SK-N-SH (cell line): ENCODE measurements around the gene RNF111. TPM values are rescaled to one million over a fixed set of nuclear protein-coding genes. Genes with fewer than 3 reads are reported as not detected.

Experiments used
- CTCF ChIA-PET: fragments of 300-600, 350-600 bp; formaldehyde crosslinking; extraction: SDS; loops from one replicate; lab custom pipeline; 2021; lab: Yijun Ruan, JAX
- POLR2A ChIA-PET: fragments of 350-600 bp; sonication (Branson Sonifier 250); formaldehyde crosslinking; extraction: SDS; loops from one replicate; lab custom pipeline; 2020; ENCODE audit warnings: antibody characterized with exemption, inconsistent platforms; lab: Yijun Ruan, JAX
- DNase-seq: peaks from one replicate; pipeline ENCODE4 v3.0.0; 2012
- H2AFZ ChIP-seq: fragments of 200-600 bp; sonication (generic); 2 replicates; pipeline ENCODE4 v1.8.1; 2016; ENCODE audit warnings: antibody characterized with exemption, mild to moderate bottlenecking, low read depth
- H3F3A ChIP-seq: fragments of 200-600 bp; sonication (generic); replicated peaks from 2 replicates; pipeline ENCODE3; 2016; ENCODE audit warnings: antibody characterized with exemption, mild to moderate bottlenecking; ENCODE audit not compliant: insufficient read depth
- H3K27ac ChIP-seq, 2 experiments: fragments of 200-500 bp in 1 of 2; fragments of 200-600 bp in 1 of 2; sonication (Bioruptor generic) in 1 of 2; sonication (generic), shearing (Covaris generic) in 1 of 2; 2 replicates each; pipeline versions ENCODE4 v1.5.1 to v1.6.1; 2014 to 2016; ENCODE audit warnings: low read depth in 2 of 2, inconsistent platforms in 1 of 2, low read length in 1 of 2, mild to moderate bottlenecking in 1 of 2, mixed read lengths in 1 of 2
- H3K27me3 ChIP-seq: fragments of 200-600 bp; sonication (generic), shearing (Covaris generic); 2 replicates; pipeline ENCODE4 v1.6.1; 2016; ENCODE audit warnings: mixed run types; ENCODE audit not compliant: insufficient read depth
- H3K36me3 ChIP-seq, 2 experiments: fragments of 200-500 bp in 1 of 2; fragments of 200-600 bp in 1 of 2; sonication (Bioruptor generic) in 1 of 2; sonication (generic) in 1 of 2; replicated peaks in 1 of 2; 2 replicates each; pipeline versions ENCODE3 to v1.5.1; 2014 to 2016; ENCODE audit warnings: low read length in 1 of 2, mild to moderate bottlenecking in 1 of 2; ENCODE audit not compliant: insufficient read depth in 2 of 2, control insufficient read depth in 1 of 2
- H3K4me1 ChIP-seq, 2 experiments: fragments of 200-500 bp in 1 of 2; fragments of 200-600 bp in 1 of 2; sonication (Bioruptor generic) in 1 of 2; sonication (generic), shearing (Covaris generic) in 1 of 2; 2 replicates each; pipeline versions ENCODE4 v1.5.1 to v1.6.1; 2014 to 2016; ENCODE audit warnings: low read depth in 1 of 2, low read length in 1 of 2, mixed run types in 1 of 2; ENCODE audit not compliant: insufficient read depth in 2 of 2, control insufficient read depth in 1 of 2
- H3K4me2 ChIP-seq: fragments of 200-600 bp; sonication (generic), shearing (Covaris generic); 2 replicates; pipeline ENCODE4 v1.6.1; 2017; ENCODE audit warnings: mixed run types
- H3K4me3 ChIP-seq, 2 experiments: fragments of 200-500 bp in 1 of 2; fragments of 200-600 bp in 1 of 2; sonication (Bioruptor generic) in 1 of 2; sonication (generic), shearing (Covaris generic) in 1 of 2; 2 replicates each; pipeline versions ENCODE4 v1.5.1 to v1.8.1; 2014 to 2016; ENCODE audit warnings: low read depth in 2 of 2, inconsistent platforms in 1 of 2, low read length in 1 of 2, mild to moderate bottlenecking in 1 of 2, mixed read lengths in 1 of 2, moderate library complexity in 1 of 2
- H3K79me2 ChIP-seq: fragments of 200-600 bp; sonication (generic); 2 replicates; pipeline ENCODE4 v1.8.1; 2017; ENCODE audit warnings: mild to moderate bottlenecking; ENCODE audit not compliant: insufficient read depth
- H3K9ac ChIP-seq: fragments of 200-600 bp; sonication (generic); 2 replicates; pipeline ENCODE4 v1.6.1; 2017; ENCODE audit warnings: mixed run types
- H3K9me2 ChIP-seq: fragments of 200-600 bp; sonication (generic); 2 replicates; pipeline ENCODE4 v1.6.1; 2017; ENCODE audit warnings: mixed run types
- H3K9me3 ChIP-seq: fragments of 200-600 bp; sonication (generic); 2 replicates; pipeline ENCODE4 v1.6.1; 2017; ENCODE audit warnings: mixed run types, mild to moderate bottlenecking, moderate library complexity
- H4K20me1 ChIP-seq: fragments of 200-600 bp; sonication (generic); 2 replicates; pipeline ENCODE4 v1.6.1; 2017; ENCODE audit warnings: mild to moderate bottlenecking, mixed run types; ENCODE audit not compliant: insufficient read depth
- FOXM1 ChIP-seq: IDR thresholded peaks from 2 replicates; pipeline ENCODE4 v1.4.0; 2012; ENCODE audit warnings: low read depth, mild to moderate bottlenecking
- GABPA ChIP-seq: IDR thresholded peaks from 2 replicates; pipeline ENCODE4 v1.4.0; 2012; ENCODE audit warnings: low read depth, mild to moderate bottlenecking
- MAX ChIP-seq: IDR thresholded peaks from 2 replicates; pipeline ENCODE4 v1.4.0; 2012; ENCODE audit warnings: low read depth
- REST ChIP-seq: IDR thresholded peaks from 2 replicates; pipeline ENCODE4 v1.6.1; 2012; ENCODE audit warnings: mild to moderate bottlenecking, low read depth, low read length, moderate library complexity
- TAF1 ChIP-seq: IDR thresholded peaks from 2 replicates; pipeline ENCODE4 v1.6.1; 2012; ENCODE audit warnings: low read depth, mild to moderate bottlenecking, low read length, moderate library complexity, borderline replicate concordance
- WGBS: methylation state at CpG from one replicate; pipeline ENCODE4 v1.1.6; 2017; ENCODE audit warnings: low lambda C conversion rate; 5-methylcytosine and 5-hydroxymethylcytosine counted together
- polyA plus RNA-seq, 3 experiments: library from polyadenylated mRNA; depleted of rRNA; stranded (reverse); fragments of >200 nt; gene quantifications; 2 replicates each; pipeline ENCODE4 v1.2.3, GENCODE V29; 2012
- TF ChIP-seq, protein P1 (sequence below): IDR thresholded peaks from 2 replicates; pipeline ENCODE4 v1.4.0; 2012; ENCODE audit warnings: low read depth, borderline replicate concordance

Gene RNF111
- polyA plus RNA-seq, 1 of the 3 experiments (the other 2 are of a cell fraction): 16.5 TPM

DNA sequence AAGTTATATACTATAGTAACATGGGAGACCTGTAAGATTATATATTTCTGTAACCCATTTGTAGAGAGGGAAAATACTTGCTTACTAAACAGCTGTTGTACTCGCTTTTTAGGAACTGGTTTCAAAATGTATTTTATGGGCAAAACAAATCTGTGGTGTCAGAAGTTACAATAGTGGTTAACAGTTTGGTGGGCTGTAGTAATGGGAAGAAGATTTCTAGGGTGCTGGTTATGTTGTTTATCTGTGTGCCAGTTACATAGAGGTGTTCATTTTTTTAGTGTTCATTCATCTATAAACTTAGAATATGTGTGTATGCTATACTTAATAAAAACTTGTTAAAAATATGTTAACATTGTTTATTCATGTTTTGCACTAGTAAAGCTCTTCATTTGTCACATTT is 42.1 kb downstream of the RNF111 start (continued):
- no peak for TF ChIP-seq REST

- Histone ChIP-seq H3K36me3 (peaks cover 30 to 49% of the 10 kb centered on the region in 2 experiments), H3K27ac (no peak overlapping the region), H3K4me1 (no peaks in the 10 kb centered on the region; a peak in 1 of 4 replicates), H3K79me2 (peaks cover 87% of the 10 kb centered on the region), H3K4me2 (no peak overlapping the region), H3K9ac (no peak overlapping the region), H3K9me2 (no peaks in the 10 kb centered on the region), H3F3A (peaks cover 11% of the 10 kb centered on the region), H4K20me1 (peaks cover 25% of the 10 kb centered on the region; the same call in 1 of the 2 replicates), H2AFZ (no peak overlapping the region), H3K27me3 (no peaks in the 10 kb centered on the region), H3K4me3 (no peak overlapping the region), H3K9me3 (no peaks in the 10 kb centered on the region)
- TF ChIP-seq GABPA: no peak
- TF ChIP-seq, protein P1, sequence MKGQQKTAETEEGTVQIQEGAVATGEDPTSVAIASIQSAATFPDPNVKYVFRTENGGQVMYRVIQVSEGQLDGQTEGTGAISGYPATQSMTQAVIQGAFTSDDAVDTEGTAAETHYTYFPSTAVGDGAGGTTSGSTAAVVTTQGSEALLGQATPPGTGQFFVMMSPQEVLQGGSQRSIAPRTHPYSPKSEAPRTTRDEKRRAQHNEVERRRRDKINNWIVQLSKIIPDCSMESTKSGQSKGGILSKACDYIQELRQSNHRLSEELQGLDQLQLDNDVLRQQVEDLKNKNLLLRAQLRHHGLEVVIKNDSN: no peak
- ChIA-PET POLR2A (no interaction called here), CTCF (no interaction called here)
- 92% methylated on average over 3 of the region's 3 CpGs for WGBS
- DNase-seq: no peak
Observed at GRCh38 chr15:59035201-59035600, 47.7 kb downstream of the RNF111 start.

DNA sequence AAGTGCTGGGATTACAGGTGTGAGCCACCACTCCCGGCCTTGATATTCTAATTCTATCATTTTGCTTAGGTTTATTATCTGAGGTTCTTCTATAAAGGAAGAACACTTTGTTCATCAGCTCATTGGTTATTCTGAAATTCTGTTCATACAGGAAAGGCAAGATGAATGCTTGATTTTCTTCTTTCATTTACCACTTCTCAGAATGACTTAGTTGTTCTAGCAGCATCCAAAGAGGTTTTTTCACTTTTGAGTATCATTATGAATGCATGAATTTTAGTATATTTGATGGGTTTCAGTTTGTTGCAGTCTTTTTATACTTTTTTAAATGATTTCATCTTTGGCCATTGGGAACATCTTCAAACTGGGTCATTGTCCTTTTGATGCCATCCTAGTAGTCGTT is 51.8 kb downstream of the RNF111 start:
- ChIA-PET POLR2A (no interaction called here), CTCF (no interaction called here)
- no peak overlapping the region for H3K4me2 ChIP-seq
- H3F3A ChIP-seq: peaks cover 8% of the 10 kb centered on the region
- H3K4me3 ChIP-seq: no peak overlapping the region
- peaks cover 40% of the 10 kb centered on the region for H4K20me1 ChIP-seq
- H2AFZ ChIP-seq: no peak overlapping the region
- H3K9me2 ChIP-seq: no peaks in the 10 kb centered on the region
- H3K27me3 ChIP-seq: no peaks in the 10 kb centered on the region
- H3K9me3 ChIP-seq: no peaks in the 10 kb centered on the region
- no peaks in the 10 kb centered on the region for H3K4me1 ChIP-seq
- no peak for DNase-seq
- peaks cover under 1 to 48% of the 10 kb centered on the region in 2 experiments for H3K36me3 ChIP-seq
- H3K27ac ChIP-seq: no peak overlapping the region
- H3K79me2 ChIP-seq: peaks cover 95% of the 10 kb centered on the region
- no peak overlapping the region for H3K9ac ChIP-seq
- WGBS: 98% methylated on average over 2 of the region's 2 CpGs
- TF ChIP-seq TAF1 (no peak), MAX (no peak), FOXM1 (no peak)
